ENCODE results near the gene EHD2.

The EHD2 gene

GRCh38 chr19:47693903-47694302 lies 19.3 kb upstream of the EHD2 start:
- Histone ChIP-seq H3K36me3 (ENCODE audit: control insufficient read depth, insufficient read depth, low read length) (peaks cover 11% of the 10 kb centered on the region), H4K5ac (ENCODE audit: low read length) (no peak overlapping the region), H3K18ac (ENCODE audit: low read length) (no peak overlapping the region)

GRCh38 chr19:47694466-47695273 lies 18.6 kb upstream of the EHD2 start:
- no peak overlapping the region for H4K8ac ChIP-seq (ENCODE audit: low read depth, low read length)
- H2BK15ac ChIP-seq (replicated peaks; ENCODE audit: low read depth): no peak overlapping the region
- no peak overlapping the region for H3K56ac ChIP-seq (ENCODE audit: low read length)
- H3K27ac ChIP-seq (ENCODE audit: low read depth, low read length): no peak overlapping the region
- H3K9ac ChIP-seq (ENCODE audit: low read length): no peak overlapping the region
- H3K79me2 ChIP-seq (ENCODE audit: control insufficient read depth, insufficient read depth, low read length): peaks cover 2% of the 10 kb centered on the region
- WGBS (ENCODE audit: extremely low coverage, insufficient coverage, low lambda C conversion rate): no CpG with 5 or more reads among the region's 28 CpGs
- H3K4ac ChIP-seq (ENCODE audit: low read depth, low read length): no peak overlapping the region
- no peak overlapping the region for H3K23ac ChIP-seq (ENCODE audit: low read length)
- H3K27me3 ChIP-seq (ENCODE audit: insufficient read depth, low read length, poor library complexity): no peaks in the 10 kb centered on the region
- no peak overlapping the region for H4K5ac ChIP-seq (ENCODE audit: low read length)
- H3K79me1 ChIP-seq (ENCODE audit: low read length): peaks cover 6% of the 10 kb centered on the region
- no peak overlapping the region for H3K4me3 ChIP-seq (ENCODE audit: low read length)
- no peak overlapping the region for H3K18ac ChIP-seq (ENCODE audit: low read length)
- no peak overlapping the region for H2AK5ac ChIP-seq (ENCODE audit: low read length)
- H3K4me1 ChIP-seq (ENCODE audit: control insufficient read depth, low read depth, low read length): no peaks in the 10 kb centered on the region
- H3K36me3 ChIP-seq (ENCODE audit: control insufficient read depth, insufficient read depth, low read length): peaks cover 12% of the 10 kb centered on the region
- H2BK120ac ChIP-seq (ENCODE audit: low read depth, low read length): no peak overlapping the region
- no peak overlapping the region for H3K4me2 ChIP-seq (ENCODE audit: low read length)
- no peak for DNase-seq
- H2BK5ac ChIP-seq (ENCODE audit: low read length): no peak overlapping the region

More at GRCh38 chr19:47693903-47694302, 19.3 kb upstream of the EHD2 start:
- H3K79me1 ChIP-seq (ENCODE audit: low read length): peaks cover 6% of the 10 kb centered on the region
- H3K23ac ChIP-seq (ENCODE audit: low read length): no peak overlapping the region
- H2BK120ac ChIP-seq (ENCODE audit: low read depth, low read length): no peak overlapping the region
- WGBS (ENCODE audit: extremely low coverage, insufficient coverage, low lambda C conversion rate): no CpG with 5 or more reads among the region's 14 CpGs
- H3K56ac ChIP-seq (ENCODE audit: low read length): no peak overlapping the region
- H3K27me3 ChIP-seq (ENCODE audit: insufficient read depth, low read length, poor library complexity): no peaks in the 10 kb centered on the region
- no peak overlapping the region for H3K4me2 ChIP-seq (ENCODE audit: low read length)
- no peak overlapping the region for H3K9ac ChIP-seq (ENCODE audit: low read length)
- H2AK5ac ChIP-seq (ENCODE audit: low read length): no peak overlapping the region
- no peak overlapping the region for H3K4ac ChIP-seq (ENCODE audit: low read depth, low read length)
- no peak overlapping the region for H4K8ac ChIP-seq (ENCODE audit: low read depth, low read length)
- no peak overlapping the region for H2BK5ac ChIP-seq (ENCODE audit: low read length)
- H3K27ac ChIP-seq (ENCODE audit: low read depth, low read length): no peak overlapping the region
- H3K4me3 ChIP-seq (ENCODE audit: low read length): no peak overlapping the region
- peaks cover 2% of the 10 kb centered on the region for H3K79me2 ChIP-seq (ENCODE audit: control insufficient read depth, insufficient read depth, low read length)
- H3K4me1 ChIP-seq (ENCODE audit: control insufficient read depth, low read depth, low read length): no peaks in the 10 kb centered on the region
- no peak overlapping the region for H2BK15ac ChIP-seq (replicated peaks; ENCODE audit: low read depth)
- DNase-seq: no peak

GRCh38 chr19:47695533-47696262 lies 17.5 kb upstream of the EHD2 start:
- Histone ChIP-seq H3K4me1 (ENCODE audit: control insufficient read depth, low read depth, low read length) (no peaks in the 10 kb centered on the region), H4K8ac (ENCODE audit: low read depth, low read length) (no peak overlapping the region), H2BK120ac (ENCODE audit: low read depth, low read length) (no peak overlapping the region), H3K4me2 (ENCODE audit: low read length) (no peak overlapping the region), H3K27me3 (ENCODE audit: insufficient read depth, low read length, poor library complexity) (no peaks in the 10 kb centered on the region), H3K36me3 (ENCODE audit: control insufficient read depth, insufficient read depth, low read length) (peaks cover 12% of the 10 kb centered on the region), H3K18ac (ENCODE audit: low read length) (no peak overlapping the region), H2BK5ac (ENCODE audit: low read length) (no peak overlapping the region), H3K56ac (ENCODE audit: low read length) (no peak overlapping the region), H3K79me2 (ENCODE audit: control insufficient read depth, insufficient read depth, low read length) (peaks cover 2% of the 10 kb centered on the region), H3K9ac (ENCODE audit: low read length) (no peak overlapping the region), H2BK15ac (replicated peaks; ENCODE audit: low read depth) (no peak overlapping the region), H3K4me3 (ENCODE audit: low read length) (no peak overlapping the region), H3K27ac (ENCODE audit: low read depth, low read length) (no peak overlapping the region), H3K4ac (ENCODE audit: low read depth, low read length) (no peak overlapping the region), H3K79me1 (ENCODE audit: low read length) (peaks cover 6% of the 10 kb centered on the region), H2AK5ac (ENCODE audit: low read length) (no peak overlapping the region), H3K23ac (ENCODE audit: low read length) (no peak overlapping the region), H4K5ac (ENCODE audit: low read length) (no peak overlapping the region)
- no CpG with 5 or more reads among the region's 26 CpGs for WGBS (ENCODE audit: extremely low coverage, insufficient coverage, low lambda C conversion rate)
- DNase-seq: no peak

GRCh38 chr19:47696635-47697034 lies 16.6 kb upstream of the EHD2 start:
- Histone ChIP-seq H3K27ac (ENCODE audit: low read depth, low read length) (no peak overlapping the region), H3K27me3 (ENCODE audit: insufficient read depth, low read length, poor library complexity) (no peaks in the 10 kb centered on the region), H3K36me3 (ENCODE audit: control insufficient read depth, insufficient read depth, low read length) (peaks cover 12% of the 10 kb centered on the region)

GRCh38 chr19:47697863-47698609 lies 15.2 kb upstream of the EHD2 start:
- no CpG with 5 or more reads among the region's 21 CpGs for WGBS (ENCODE audit: extremely low coverage, insufficient coverage, low lambda C conversion rate)
- Histone ChIP-seq H3K27ac (ENCODE audit: low read depth, low read length) (peak overlapping the region; percentile 29), H3K36me3 (ENCODE audit: control insufficient read depth, insufficient read depth, low read length) (peaks cover 8% of the 10 kb centered on the region)

More at GRCh38 chr19:47696635-47697034, 16.6 kb upstream of the EHD2 start:
- no peak overlapping the region for H3K4me2 ChIP-seq (ENCODE audit: low read length)
- H2BK5ac ChIP-seq (ENCODE audit: low read length): no peak overlapping the region
- no CpG with 5 or more reads among the region's 8 CpGs for WGBS (ENCODE audit: extremely low coverage, insufficient coverage, low lambda C conversion rate)
- H3K18ac ChIP-seq (ENCODE audit: low read length): no peak overlapping the region
- no peak overlapping the region for H3K23ac ChIP-seq (ENCODE audit: low read length)
- no peak overlapping the region for H2BK120ac ChIP-seq (ENCODE audit: low read depth, low read length)
- no peak overlapping the region for H3K4me3 ChIP-seq (ENCODE audit: low read length)
- H3K9ac ChIP-seq (ENCODE audit: low read length): no peak overlapping the region
- H4K8ac ChIP-seq (ENCODE audit: low read depth, low read length): no peak overlapping the region
- DNase-seq: no peak
- H3K79me2 ChIP-seq (ENCODE audit: control insufficient read depth, insufficient read depth, low read length): peaks cover 2% of the 10 kb centered on the region
- H4K5ac ChIP-seq (ENCODE audit: low read length): no peak overlapping the region
- no peak overlapping the region for H3K4ac ChIP-seq (ENCODE audit: low read depth, low read length)
- no peak overlapping the region for H2BK15ac ChIP-seq (replicated peaks; ENCODE audit: low read depth)
- H3K56ac ChIP-seq (ENCODE audit: low read length): no peak overlapping the region
- no peaks in the 10 kb centered on the region for H3K4me1 ChIP-seq (ENCODE audit: control insufficient read depth, low read depth, low read length)
- no peak overlapping the region for H2AK5ac ChIP-seq (ENCODE audit: low read length)
- H3K79me1 ChIP-seq (ENCODE audit: low read length): peaks cover 6% of the 10 kb centered on the region

More at GRCh38 chr19:47697863-47698609, 15.2 kb upstream of the EHD2 start:
- Histone ChIP-seq H4K5ac (ENCODE audit: low read length) (no peak overlapping the region), H2BK120ac (ENCODE audit: low read depth, low read length) (no peak overlapping the region), H3K4me3 (ENCODE audit: low read length) (no peak overlapping the region), H2AK5ac (ENCODE audit: low read length) (no peak overlapping the region), H3K79me2 (ENCODE audit: control insufficient read depth, insufficient read depth, low read length) (no peaks in the 10 kb centered on the region), H3K56ac (ENCODE audit: low read length) (peak overlapping the region; percentile 54), H3K4me1 (ENCODE audit: control insufficient read depth, low read depth, low read length) (no peaks in the 10 kb centered on the region), H4K8ac (ENCODE audit: low read depth, low read length) (no peak overlapping the region), H3K4me2 (ENCODE audit: low read length) (no peak overlapping the region), H2BK5ac (ENCODE audit: low read length) (no peak overlapping the region), H3K79me1 (ENCODE audit: low read length) (peaks cover 2% of the 10 kb centered on the region), H3K4ac (ENCODE audit: low read depth, low read length) (no peak overlapping the region), H3K27me3 (ENCODE audit: insufficient read depth, low read length, poor library complexity) (no peaks in the 10 kb centered on the region), H2BK15ac (replicated peaks; ENCODE audit: low read depth) (no peak overlapping the region), H3K18ac (ENCODE audit: low read length) (no peak overlapping the region), H3K23ac (ENCODE audit: low read length) (no peak overlapping the region), H3K9ac (ENCODE audit: low read length) (no peak overlapping the region)
- peak; percentile 97 for DNase-seq
